ENCODE results near the gene RAB31. TPM values are rescaled to one million over a fixed set of nuclear protein-coding genes. Genes with fewer than 3 reads are reported as not detected.

Gene RAB31
- total and polyA plus RNA-seq, 2 donors from 2014 or later = 17.3 to 77.1 TPM

- no peak for TF ChIP-seq CTCF (IDR thresholded peaks at IDR 0.05; ENCODE audit: borderline replicate concordance, extremely low read depth, insufficient read depth)
- peaks cover 0 to 2% (median 0%) of the 10 kb centered on the region in 3 donors for H3K9me3 ChIP-seq (ENCODE audit: control insufficient read depth in 2 of 3, insufficient read depth in 1 of 3, low read length in 3 of 3)
- DNase-seq (peak in 1 of 5 donors; percentile 4), FAIRE-seq (no peak)
- intact Hi-C loops (cut with DNase I) = no loop called here
- peaks cover 0 to 26% (median 14%) of the 10 kb centered on the region in 3 donors for H3K4me1 ChIP-seq (ENCODE audit: control insufficient read depth in 2 of 3, insufficient read depth in 2 of 3, low read depth in 1 of 3, low read length in 3 of 3)
- H3K9ac ChIP-seq (ENCODE audit: low read length in 3 of 3) = no peak overlapping the region
- no peak overlapping the region for H3K4me3 ChIP-seq (ENCODE audit: low read length in 3 of 3)
- H3K36me3 ChIP-seq (ENCODE audit: control insufficient read depth in 2 of 3, insufficient read depth in 3 of 3, low read length in 3 of 3) = no peaks in the 10 kb centered on the region
- H3K27ac ChIP-seq (ENCODE audit: low read depth in 2 of 2, low read length in 2 of 2) = no peak overlapping the region
- H3K27me3 ChIP-seq (ENCODE audit: control insufficient read depth, insufficient read depth, low read length) = no peaks in the 10 kb centered on the region
These were observed 119.2 kb downstream of the RAB31 start for GRCh38 chr18:9827211-9827792.

DNA sequence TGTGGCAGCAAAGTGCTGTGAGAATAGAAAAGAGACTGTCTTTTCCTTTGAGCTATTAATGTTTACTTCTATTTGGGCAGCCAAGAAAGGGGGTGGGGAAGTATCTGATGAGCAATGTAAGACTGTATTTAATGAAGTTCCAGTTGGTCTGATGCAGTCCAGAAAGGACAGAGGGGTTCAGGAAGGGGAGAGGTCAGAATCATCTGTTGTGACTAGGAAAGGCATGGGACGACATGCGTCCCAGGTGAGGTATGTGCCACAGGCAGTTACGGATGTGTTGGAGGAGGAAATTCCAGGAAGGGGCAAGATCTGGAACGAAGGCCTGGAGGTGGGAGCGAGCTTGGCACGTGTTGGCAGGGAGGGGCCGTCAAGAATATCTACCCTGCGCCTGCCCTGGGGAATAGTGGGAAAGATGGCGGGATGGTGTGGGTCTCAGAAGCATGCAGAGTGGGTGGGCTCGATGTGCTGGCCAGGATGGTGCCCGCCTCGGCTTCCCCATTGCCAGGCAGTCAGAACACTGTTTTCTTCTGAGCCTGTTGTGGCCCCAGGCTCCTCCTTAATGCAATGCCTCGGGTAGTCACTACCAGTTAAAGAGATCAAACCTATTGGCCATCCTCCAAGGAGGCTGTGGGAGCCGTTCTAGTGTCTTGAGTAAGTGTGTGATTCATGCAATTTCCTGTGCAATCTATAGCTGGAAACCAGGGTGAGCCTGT is 119.8 kb downstream of the RAB31 start:
- no peaks in the 10 kb centered on the region for H3K27me3 ChIP-seq (ENCODE audit: control insufficient read depth, insufficient read depth, low read length)
- H3K27ac ChIP-seq (ENCODE audit: low read depth in 2 of 2, low read length in 2 of 2) = peak overlapping the region in 1 of 2 donors; percentile 23
- peak in 1 of 5 donors; percentile 8 for DNase-seq
- no peak overlapping the region for H3K4me3 ChIP-seq (ENCODE audit: low read length in 3 of 3)
- no peaks in the 10 kb centered on the region for H3K36me3 ChIP-seq (ENCODE audit: control insufficient read depth in 2 of 3, insufficient read depth in 3 of 3, low read length in 3 of 3)
- H3K9ac ChIP-seq (ENCODE audit: low read length in 3 of 3) = no peak overlapping the region
- FAIRE-seq = no peak
- H3K9me3 ChIP-seq (ENCODE audit: control insufficient read depth in 2 of 3, insufficient read depth in 1 of 3, low read length in 3 of 3) = peaks cover 0 to 2% (median 0%) of the 10 kb centered on the region in 3 donors
- peaks cover 0 to 26% (median 14%) of the 10 kb centered on the region in 3 donors for H3K4me1 ChIP-seq (ENCODE audit: control insufficient read depth in 2 of 3, insufficient read depth in 2 of 3, low read depth in 1 of 3, low read length in 3 of 3)
- no peak for TF ChIP-seq CTCF (IDR thresholded peaks at IDR 0.05; ENCODE audit: borderline replicate concordance, extremely low read depth, insufficient read depth)
- intact Hi-C loops (cut with DNase I) = no loop called here

DNA sequence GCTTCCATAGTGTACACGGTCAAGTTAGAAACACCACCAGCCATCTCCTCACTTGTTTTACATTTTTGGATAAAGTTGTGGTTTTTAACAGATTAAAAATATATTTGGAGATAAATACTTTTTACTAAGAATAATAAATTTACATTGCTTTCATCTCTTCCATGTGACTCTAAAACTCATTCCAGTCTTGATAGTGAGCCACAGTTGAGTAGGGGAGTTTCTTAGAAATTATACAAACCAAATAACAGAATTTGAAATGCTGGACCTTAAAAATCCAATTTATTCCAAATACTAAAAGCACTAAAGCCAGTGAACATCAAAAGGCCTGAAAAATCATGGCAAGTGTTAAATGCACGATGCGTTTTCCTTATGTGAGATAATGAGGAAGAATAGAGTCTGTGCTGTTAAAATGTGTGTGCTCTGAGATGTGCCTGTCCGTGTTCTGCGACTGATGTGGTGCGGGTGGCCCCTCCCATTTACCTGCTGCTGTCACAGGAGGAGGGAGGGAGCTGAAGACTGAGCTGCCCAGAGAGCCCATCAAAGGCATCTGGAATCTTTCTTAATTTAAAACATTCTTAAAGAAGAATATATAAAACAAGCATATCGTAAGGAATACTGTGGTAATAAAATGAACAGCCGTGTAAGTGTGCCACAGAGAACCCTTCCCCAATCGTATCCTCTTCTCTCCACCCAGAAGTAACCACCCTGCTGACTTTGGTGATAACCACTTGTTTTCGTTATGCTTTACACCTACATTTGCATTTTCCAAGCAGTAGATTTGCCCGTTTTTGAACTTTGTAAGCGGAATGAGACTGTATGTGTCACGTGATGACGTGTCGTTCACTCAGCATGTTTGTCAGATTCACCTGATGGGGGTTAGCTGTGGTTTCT is 120.7 kb downstream of the RAB31 start:
- TF ChIP-seq CTCF (IDR thresholded peaks at IDR 0.05; ENCODE audit: borderline replicate concordance, extremely low read depth, insufficient read depth) = no peak
- Histone ChIP-seq H3K4me3 (ENCODE audit: low read length in 3 of 3) (no peak overlapping the region), H3K9ac (ENCODE audit: low read length in 3 of 3) (no peak overlapping the region), H3K27ac (ENCODE audit: low read depth in 2 of 2, low read length in 2 of 2) (no peak overlapping the region), H3K36me3 (ENCODE audit: control insufficient read depth in 2 of 3, insufficient read depth in 3 of 3, low read length in 3 of 3) (no peaks in the 10 kb centered on the region), H3K4me1 (ENCODE audit: control insufficient read depth in 2 of 3, insufficient read depth in 2 of 3, low read depth in 1 of 3, low read length in 3 of 3) (peaks cover 0 to 26% (median 14%) of the 10 kb centered on the region in 3 donors), H3K27me3 (ENCODE audit: control insufficient read depth, insufficient read depth, low read length) (no peaks in the 10 kb centered on the region), H3K9me3 (ENCODE audit: control insufficient read depth in 2 of 3, insufficient read depth in 1 of 3, low read length in 3 of 3) (peaks cover 0 to 2% (median 0%) of the 10 kb centered on the region in 3 donors)
- intact Hi-C loops (cut with DNase I) = no loop called here
- DNase-seq (peak in 1 of 5 donors; percentile 6), FAIRE-seq (no peak)
